Breast epithelium (tissue), 4 donors: ENCODE results near the gene PHACTR1. TPM values are rescaled to one million over a fixed set of nuclear protein-coding genes. Genes with fewer than 3 reads are reported as not detected.

Source experiments
- DNase-seq, 2 donors: peaks; one replicate each; pipeline ENCODE4 v3.0.0-alpha.2; 2019; ENCODE audit warnings: low spot score in 2 of 2
- H3K27ac ChIP-seq, 2 donors: fragments of 200-600 bp; sonication (generic) in 1 of 2; one replicate each; pipeline ENCODE4 v1.5.1; 2016 to 2019; ENCODE audit warnings: mild to moderate bottlenecking in 1 of 2
- H3K27me3 ChIP-seq, 2 donors: fragments of 200-600 bp; sonication (generic) in 1 of 2; one replicate each; pipeline versions ENCODE4 v1.5.1 to v1.6.0; 2017 to 2019; ENCODE audit warnings: control low read depth in 1 of 2, mild to moderate bottlenecking in 1 of 2
- H3K36me3 ChIP-seq: fragments of 200-600 bp; one replicate; pipeline ENCODE4 v1.5.1; 2019
- H3K4me1 ChIP-seq, 2 donors: fragments of 200-600 bp; sonication (generic); one replicate each; pipeline ENCODE4 v1.5.1; 2016 to 2019; ENCODE audit warnings: control low read depth in 1 of 2
- H3K4me3 ChIP-seq, 3 donors: fragments of 200-600 bp; sonication (generic); 1 replicate in 2 of 3; 2 replicates in 1 of 3; pipeline ENCODE4 v1.5.1; 2016 to 2019; ENCODE audit warnings: mild to moderate bottlenecking in 3 of 3, moderate library complexity in 2 of 3
- H3K9me3 ChIP-seq, 2 donors: fragments of 200-600 bp; sonication (generic) in 1 of 2; one replicate each; pipeline ENCODE4 v1.5.1; 2016 to 2019; ENCODE audit warnings: control low read depth in 1 of 2
- POLR2A ChIP-seq: fragments of 450-650 bp; IDR thresholded peaks from one replicate; pipeline ENCODE4 v1.6.1; 2016; ENCODE audit warnings: antibody characterized with exemption, mild to moderate bottlenecking, moderate library complexity
- POLR2AphosphoS5 ChIP-seq, 3 donors: sonication (generic); formaldehyde crosslinking; IDR thresholded peaks; one replicate each; pipeline ENCODE4 v1.6.1; 2017; ENCODE audit warnings: antibody characterized with exemption in 3 of 3
- intact Hi-C: fragments of 100-400 bp; cut with DNase I; formaldehyde crosslinking; loops from one replicate; pipeline ENCODE4 v1.15.1; 2023; ENCODE audit warnings: low total_unique reads
- total RNA-seq, 3 donors: library from RNA; depleted of rRNA; stranded (reverse); fragments of >200 nt; gene quantifications; one replicate each; pipeline ENCODE4 v1.1.0, GENCODE V29; 2016
- TF ChIP-seq, protein P1 (sequence below), 3 donors: fragments of 450-650 bp; IDR thresholded peaks; one replicate each; pipeline ENCODE4 v1.5.1; 2016 to 2017; ENCODE audit warnings: antibody characterized with exemption in 3 of 3, mild to moderate bottlenecking in 3 of 3, moderate library complexity in 3 of 3

PHACTR1 gene
- total RNA-seq, 3 donors from 2014 or later: 4.1 to 5.6 (median 4.6) TPM

GRCh38 chr6:12891595-12891994 lies 175.0 kb downstream of the PHACTR1 start:
- Histone ChIP-seq H3K4me1 (no peaks in the 10 kb centered on the region), H3K27ac (no peak overlapping the region), H3K4me3 (no peak overlapping the region), H3K36me3 (no peaks in the 10 kb centered on the region), H3K9me3 (peaks cover 0 to 8% of the 10 kb centered on the region in 2 donors), H3K27me3 (peaks cover 0 to 4% of the 10 kb centered on the region in 2 donors)
- TF ChIP-seq, protein P1, sequence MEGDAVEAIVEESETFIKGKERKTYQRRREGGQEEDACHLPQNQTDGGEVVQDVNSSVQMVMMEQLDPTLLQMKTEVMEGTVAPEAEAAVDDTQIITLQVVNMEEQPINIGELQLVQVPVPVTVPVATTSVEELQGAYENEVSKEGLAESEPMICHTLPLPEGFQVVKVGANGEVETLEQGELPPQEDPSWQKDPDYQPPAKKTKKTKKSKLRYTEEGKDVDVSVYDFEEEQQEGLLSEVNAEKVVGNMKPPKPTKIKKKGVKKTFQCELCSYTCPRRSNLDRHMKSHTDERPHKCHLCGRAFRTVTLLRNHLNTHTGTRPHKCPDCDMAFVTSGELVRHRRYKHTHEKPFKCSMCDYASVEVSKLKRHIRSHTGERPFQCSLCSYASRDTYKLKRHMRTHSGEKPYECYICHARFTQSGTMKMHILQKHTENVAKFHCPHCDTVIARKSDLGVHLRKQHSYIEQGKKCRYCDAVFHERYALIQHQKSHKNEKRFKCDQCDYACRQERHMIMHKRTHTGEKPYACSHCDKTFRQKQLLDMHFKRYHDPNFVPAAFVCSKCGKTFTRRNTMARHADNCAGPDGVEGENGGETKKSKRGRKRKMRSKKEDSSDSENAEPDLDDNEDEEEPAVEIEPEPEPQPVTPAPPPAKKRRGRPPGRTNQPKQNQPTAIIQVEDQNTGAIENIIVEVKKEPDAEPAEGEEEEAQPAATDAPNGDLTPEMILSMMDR (IDR thresholded peaks at IDR 0.05): no peak
- TF ChIP-seq POLR2A (no peak), POLR2AphosphoS5 (IDR thresholded peaks at IDR 0.05) (no peak)
- DNase-seq: no peak
- intact Hi-C loops: no loop called here

- no peak for DNase-seq
- H3K27ac ChIP-seq: no peak overlapping the region
- H3K4me1 ChIP-seq: no peaks in the 10 kb centered on the region
- intact Hi-C loops: no loop called here
- no peaks in the 10 kb centered on the region for H3K36me3 ChIP-seq
- no peak overlapping the region for H3K4me3 ChIP-seq
- H3K27me3 ChIP-seq: peaks cover 0 to 4% of the 10 kb centered on the region in 2 donors
- peaks cover 0 to 8% of the 10 kb centered on the region in 2 donors for H3K9me3 ChIP-seq
- TF ChIP-seq, protein P1 (IDR thresholded peaks at IDR 0.05): no peak
- TF ChIP-seq POLR2AphosphoS5 (IDR thresholded peaks at IDR 0.05) (no peak), POLR2A (no peak)
Measured at GRCh38 chr6:12892151-12892550, 175.6 kb downstream of the PHACTR1 start.

GRCh38 chr6:12893036-12893435 lies 176.5 kb downstream of the PHACTR1 start:
- no peak for DNase-seq
- no peaks in the 10 kb centered on the region for H3K4me1 ChIP-seq
- no peak overlapping the region for H3K27ac ChIP-seq
- TF ChIP-seq POLR2AphosphoS5 (IDR thresholded peaks at IDR 0.05): no peak
- TF ChIP-seq POLR2A: no peak
- TF ChIP-seq, protein P1 (IDR thresholded peaks at IDR 0.05): no peak
- intact Hi-C loops: no loop called here
- peaks cover 0 to 8% of the 10 kb centered on the region in 2 donors for H3K9me3 ChIP-seq
- H3K36me3 ChIP-seq: no peaks in the 10 kb centered on the region
- no peak overlapping the region for H3K4me3 ChIP-seq
- H3K27me3 ChIP-seq: peaks cover 0 to 4% of the 10 kb centered on the region in 2 donors

- Histone ChIP-seq H3K27ac (no peak overlapping the region), H3K4me3 (no peak overlapping the region), H3K36me3 (no peaks in the 10 kb centered on the region), H3K4me1 (no peaks in the 10 kb centered on the region), H3K27me3 (no peaks in the 10 kb centered on the region), H3K9me3 (peaks cover 0 to 8% of the 10 kb centered on the region in 2 donors)
- intact Hi-C loops: loop anchor here (2.0 kb wide), 1 partner anchor 47 kb away; no protein-coding TSS in a partner anchor
- DNase-seq: no peak
- TF ChIP-seq POLR2AphosphoS5 (IDR thresholded peaks at IDR 0.05) (no peak), POLR2A (no peak)
- TF ChIP-seq, protein P1 (IDR thresholded peaks at IDR 0.05): no peak
Measured at GRCh38 chr6:12895721-12896120, 179.2 kb downstream of the PHACTR1 start.

DNA sequence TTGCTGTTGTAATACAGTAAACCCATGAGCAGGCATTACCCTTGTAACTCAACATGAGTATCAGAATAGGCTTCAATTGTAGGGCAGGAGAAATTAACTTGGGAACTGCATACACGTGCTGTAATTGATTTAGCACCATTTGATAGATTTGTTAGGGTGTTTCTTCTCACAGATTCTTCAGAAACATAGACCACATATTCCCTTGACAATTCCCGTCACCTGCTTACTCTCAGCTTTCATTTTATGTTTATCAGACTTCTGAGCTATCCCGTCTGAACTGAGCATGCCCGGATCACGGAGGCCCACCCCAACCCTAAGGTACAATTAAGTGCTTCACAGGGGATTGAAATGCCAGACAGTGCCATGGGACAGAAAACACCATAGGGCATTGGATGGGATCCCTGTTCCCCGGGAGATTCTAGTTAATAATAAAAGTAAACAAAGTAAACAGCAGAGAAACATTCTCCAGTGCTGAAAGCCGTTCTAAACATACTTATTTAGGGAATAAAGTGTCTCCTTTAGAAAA lies 179.7 kb downstream of the PHACTR1 start:
- no peaks in the 10 kb centered on the region for H3K27me3 ChIP-seq
- no peaks in the 10 kb centered on the region for H3K4me1 ChIP-seq
- H3K9me3 ChIP-seq: peaks cover 0 to 6% of the 10 kb centered on the region in 2 donors
- H3K4me3 ChIP-seq: no peak overlapping the region
- intact Hi-C loops: loop anchor here (2.0 kb wide), 1 partner anchor 47 kb away; no protein-coding TSS in a partner anchor
- TF ChIP-seq POLR2AphosphoS5 (IDR thresholded peaks at IDR 0.05) (no peak), POLR2A (no peak)
- TF ChIP-seq, protein P1 (IDR thresholded peaks at IDR 0.05): no peak
- no peak for DNase-seq
- H3K27ac ChIP-seq: no peak overlapping the region
- no peaks in the 10 kb centered on the region for H3K36me3 ChIP-seq
